HepG2 (cell line): Measurements from ENCODE around the gene AGMO. TPM values are rescaled to one million over a fixed set of nuclear protein-coding genes. Genes with fewer than 3 reads are reported as not detected.

Experiments used
- ATAC-seq: fragments of 200-7000 bp; cut with Tn5 transposase; 3 replicates; pipeline ENCODE4 v1.9.1; 2020; ENCODE audit warnings: mild to moderate bottlenecking, moderate library complexity
- BruUV-seq: library from RNA; stranded (reverse); fragments of 400-500 nt; replicated peaks from 2 replicates; lab custom pipeline; 2021; lab: Mats Ljungman, UMichigan
- CTCF ChIA-PET: fragments of 300-600 bp; formaldehyde crosslinking; extraction: SDS; loops from one replicate; lab custom pipeline; 2021; ENCODE audit warnings: low total read pairs, inconsistent platforms, low intra/inter-chr PET ratio; lab: Yijun Ruan, JAX
- POLR2A ChIA-PET: fragments of 350-600 bp; sonication (Branson Sonifier 250); formaldehyde crosslinking; loops from one replicate; lab custom pipeline; 2020; ENCODE audit warnings: antibody characterized with exemption, inconsistent platforms; lab: Yijun Ruan, JAX
- DNase-seq: peaks from one replicate; pipeline ENCODE4 v3.0.0-alpha.2; 2015; ENCODE audit warnings: low spot score
- FAIRE-seq: peaks from 3 replicates; lab custom pipeline; 2011; peaks lifted over from hg19 to GRCh38; lab: Jason Lieb, UNC
- H2AFZ ChIP-seq: one replicate; pipeline ENCODE4 v1.6.1; 2011; ENCODE audit warnings: low read length, inconsistent platforms
- H3K27ac ChIP-seq: fragments of 300-600 bp; 3 replicates; pipeline ENCODE4 v1.8.0; 2011; ENCODE audit warnings: mixed run types, mild to moderate bottlenecking, mixed read lengths, low read length, inconsistent platforms; ENCODE audit not compliant: insufficient read depth; ENCODE audit errors: extremely low read length
- H3K27me3 ChIP-seq, 2 experiments: fragments of 200-600 bp in 1 of 2; 2 replicates in 1 of 2; 3 replicates in 1 of 2; pipeline versions ENCODE4 v1.6.0 to v1.8.0; 2011; ENCODE audit warnings: low read length in 2 of 2, mild to moderate bottlenecking in 2 of 2, moderate library complexity in 2 of 2, inconsistent platforms in 1 of 2; ENCODE audit not compliant: insufficient read depth in 2 of 2, control insufficient read depth in 1 of 2
- H3K36me3 ChIP-seq, 2 experiments: fragments of 200-600 bp in 1 of 2; replicated peaks in 1 of 2; 2 replicates in 1 of 2; 3 replicates in 1 of 2; pipeline versions ENCODE4 v1.5.1 to v1.8.0; 2011; ENCODE audit warnings: low read length in 2 of 2, inconsistent platforms in 1 of 2; ENCODE audit not compliant: insufficient read depth in 2 of 2, control insufficient read depth in 1 of 2
- H3K4me1 ChIP-seq: 2 replicates; pipeline ENCODE4 v1.5.1; 2012; ENCODE audit warnings: low read length, inconsistent platforms; ENCODE audit not compliant: insufficient read depth
- H3K4me2 ChIP-seq: 2 replicates; pipeline ENCODE4 v1.6.0; 2011; ENCODE audit warnings: low read depth, low read length, inconsistent platforms
- H3K4me3 ChIP-seq, 3 experiments: fragments of 200-600 bp in 1 of 3; sonication (generic), shearing (Covaris generic) in 1 of 3; replicated peaks in 1 of 3; 2 replicates each; pipeline ENCODE4 v1.5.1; 2011 to 2016; ENCODE audit warnings: low read length in 3 of 3, inconsistent platforms in 2 of 3, low read depth in 2 of 3, mild to moderate bottlenecking in 2 of 3, control low read depth in 1 of 3, mixed read lengths in 1 of 3; ENCODE audit not compliant: insufficient read depth in 1 of 3
- H3K79me2 ChIP-seq: one replicate; pipeline ENCODE4 v1.6.1; 2011; ENCODE audit warnings: low read length, inconsistent platforms; ENCODE audit not compliant: insufficient read depth
- H3K9ac ChIP-seq: 2 replicates; pipeline ENCODE4 v1.6.0; 2011; ENCODE audit warnings: mild to moderate bottlenecking, low read depth, low read length, inconsistent platforms; ENCODE audit not compliant: insufficient read depth
- H3K9me3 ChIP-seq: 2 replicates; pipeline ENCODE4 v1.5.1; 2012; ENCODE audit warnings: mild to moderate bottlenecking, low read length
- H4K20me1 ChIP-seq: 2 replicates; pipeline ENCODE4 v1.6.0; 2011; ENCODE audit warnings: inconsistent platforms, mild to moderate bottlenecking, low read length, moderate library complexity; ENCODE audit not compliant: insufficient read depth
- CHD4 ChIP-seq: fragments of 200-600 bp; sonication (generic); IDR thresholded peaks from 2 replicates; pipeline ENCODE4 v1.7.0; 2017; ENCODE audit warnings: mild to moderate bottlenecking, low read length, borderline replicate concordance
- HDAC6 ChIP-seq: fragments of 200-600 bp; sonication (generic); IDR thresholded peaks from 2 replicates; pipeline ENCODE4 v1.7.0; 2017; ENCODE audit warnings: mild to moderate bottlenecking, antibody characterized with exemption, low read length, low read depth
- KDM3A ChIP-seq: IDR thresholded peaks from 2 replicates; pipeline ENCODE4 v1.6.1; 2018; ENCODE audit warnings: low read depth, missing compliant biosample characterization
- KLF16 ChIP-seq, 2 experiments: sonication (generic) in 1 of 2; formaldehyde crosslinking in 1 of 2; IDR thresholded peaks; 2 replicates each; pipeline versions ENCODE4 v1.6.1 to v1.8.0; 2016 to 2023; ENCODE audit warnings: missing genetic modification reagents in 2 of 2, missing compliant biosample characterization in 1 of 2
- NR2F6 ChIP-seq, 2 experiments: IDR thresholded peaks; 2 replicates each; pipeline ENCODE4 v1.6.1; 2016; ENCODE audit warnings: antibody characterized with exemption in 1 of 2, mild to moderate bottlenecking in 1 of 2
- SMARCC2 ChIP-seq: fragments of 450-650 bp; IDR thresholded peaks from 2 replicates; pipeline ENCODE4 v1.6.1; 2017; ENCODE audit warnings: antibody characterized with exemption, mild to moderate bottlenecking
- TCF12 ChIP-seq, 2 experiments: fragments of 450-650 bp in 1 of 2; sonication (generic) in 1 of 2; formaldehyde crosslinking in 1 of 2; IDR thresholded peaks; 2 replicates each; pipeline versions ENCODE4 v1.6.1 to v1.8.0; 2017 to 2022; ENCODE audit warnings: antibody characterized with exemption in 1 of 2, mild to moderate bottlenecking in 1 of 2, missing genetic modification reagents in 1 of 2, moderate library complexity in 1 of 2
- WIZ ChIP-seq: sonication (generic); formaldehyde crosslinking; IDR thresholded peaks from 2 replicates; pipeline ENCODE4 v1.5.1; 2020; ENCODE audit warnings: mild to moderate bottlenecking, missing genetic modification reagents
- ZBTB7A ChIP-seq: sonication (generic); formaldehyde crosslinking; IDR thresholded peaks from 2 replicates; pipeline ENCODE4 v1.8.0; 2022; ENCODE audit warnings: mild to moderate bottlenecking, missing genetic modification reagents
- ZNF251 ChIP-seq: sonication (generic); formaldehyde crosslinking; IDR thresholded peaks from 2 replicates; pipeline ENCODE4 v1.9.0; 2021; ENCODE audit warnings: mild to moderate bottlenecking, missing genetic modification reagents
- ZNF724P ChIP-seq: sonication (generic); formaldehyde crosslinking; IDR thresholded peaks from 2 replicates; pipeline ENCODE4 v1.8.0; 2022; ENCODE audit warnings: missing genetic modification reagents, borderline replicate concordance
- ZNF883 ChIP-seq: sonication (generic); formaldehyde crosslinking; IDR thresholded peaks from 2 replicates; pipeline ENCODE4 v1.5.1; 2020; ENCODE audit warnings: mild to moderate bottlenecking, missing genetic modification reagents; ENCODE audit errors: not compliant biosample characterization
- WGBS: methylation state at CpG from one replicate; pipeline ENCODE4 v1.1.6; 2017; ENCODE audit warnings: low lambda C conversion rate; 5-methylcytosine and 5-hydroxymethylcytosine counted together
- in situ Hi-C: cut with HindIII; loops from 2 replicates; pipeline ENCODE4 v1.10.0; 2017; ENCODE audit warnings: low pct_unique_long_range_greater_than_20kb; ENCODE audit not compliant: extremely low pct_ligation_motif_present
- intact Hi-C: fragments of 100-400 bp; cut with micrococcal nuclease; formaldehyde crosslinking; loops from one replicate; pipeline ENCODE4 v1.10.0; 2022; ENCODE audit not compliant: unreplicated experiment
- polyA plus RNA-seq, 8 experiments: library from polyadenylated mRNA; depleted of rRNA in 3 of 8; stranded (reverse) in 7 of 8; unstranded in 1 of 8; fragments of >200 nt; fragmentation: Illumina TruSeq in 4 of 8; extraction: Trizol in 4 of 8; gene quantifications; 2 replicates each; pipeline versions ENCODE4 v1.2.1 to v1.2.3, GENCODE V29; 2011 to 2016; ENCODE audit warnings: low read depth in 4 of 8, missing spikeins in 1 of 8, mixed read lengths in 1 of 8; ENCODE audit not compliant: insufficient read depth in 1 of 8
- total RNA-seq, 5 experiments: library from RNA; depleted of rRNA; stranded (reverse); fragments of >200 nt; fragmentation: Illumina TruSeq; extraction: Trizol; gene quantifications; 2 replicates each; pipeline ENCODE4 v1.2.3, GENCODE V29; 2016; ENCODE audit warnings: low read depth in 1 of 5
- TF ChIP-seq, protein P1 (sequence below): sonication (generic); formaldehyde crosslinking; IDR thresholded peaks from 2 replicates; pipeline ENCODE4 v1.5.0; 2020; ENCODE audit warnings: mild to moderate bottlenecking, missing genetic modification reagents
- TF ChIP-seq, protein P2 (sequence below): sonication (generic); formaldehyde crosslinking; IDR thresholded peaks from 2 replicates; pipeline ENCODE4 v1.8.1; 2023; ENCODE audit warnings: missing genetic modification reagents, mild to moderate bottlenecking, borderline replicate concordance
- TF ChIP-seq, protein P3 (sequence below): fragments of 450-650 bp; IDR thresholded peaks from 2 replicates; pipeline ENCODE4 v1.6.1; 2017; ENCODE audit warnings: mild to moderate bottlenecking
- TF ChIP-seq, protein P4 (sequence below): sonication (generic); formaldehyde crosslinking; IDR thresholded peaks from 2 replicates; pipeline ENCODE4 v1.4.0; 2020; ENCODE audit warnings: missing genetic modification reagents

The AGMO gene
- total and polyA plus RNA-seq, 2 of the 13 experiments (the other 11 are each of a cell fraction or from before 2014, with no cell fraction given), result 0.22 to 0.50 TPM

DNA sequence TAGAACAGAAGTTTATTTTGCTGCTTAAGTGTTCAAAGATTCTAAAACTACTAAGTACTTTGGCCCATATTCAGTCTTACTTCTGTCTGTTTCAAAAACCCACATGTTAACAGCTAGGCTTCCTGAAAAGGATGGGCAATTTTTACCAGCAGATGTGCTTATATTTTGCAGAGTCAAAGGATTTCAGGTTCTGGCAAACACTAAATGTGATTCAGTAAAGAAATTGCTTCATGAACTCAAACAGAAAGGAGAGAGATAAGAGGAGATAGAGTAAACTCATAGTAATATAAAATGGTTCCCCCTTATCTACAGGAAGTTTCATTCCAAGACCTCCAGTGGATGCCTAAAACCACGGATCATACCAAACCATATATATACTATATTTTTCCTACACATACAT lies 248.5 kb downstream of the AGMO start (continued):
- TF ChIP-seq ZBTB7A (CRISPR knock-in tag) (no peak), ZNF883 (CRISPR knock-in tag) (no peak), SMARCC2 (no peak)
- TF ChIP-seq, protein P1, sequence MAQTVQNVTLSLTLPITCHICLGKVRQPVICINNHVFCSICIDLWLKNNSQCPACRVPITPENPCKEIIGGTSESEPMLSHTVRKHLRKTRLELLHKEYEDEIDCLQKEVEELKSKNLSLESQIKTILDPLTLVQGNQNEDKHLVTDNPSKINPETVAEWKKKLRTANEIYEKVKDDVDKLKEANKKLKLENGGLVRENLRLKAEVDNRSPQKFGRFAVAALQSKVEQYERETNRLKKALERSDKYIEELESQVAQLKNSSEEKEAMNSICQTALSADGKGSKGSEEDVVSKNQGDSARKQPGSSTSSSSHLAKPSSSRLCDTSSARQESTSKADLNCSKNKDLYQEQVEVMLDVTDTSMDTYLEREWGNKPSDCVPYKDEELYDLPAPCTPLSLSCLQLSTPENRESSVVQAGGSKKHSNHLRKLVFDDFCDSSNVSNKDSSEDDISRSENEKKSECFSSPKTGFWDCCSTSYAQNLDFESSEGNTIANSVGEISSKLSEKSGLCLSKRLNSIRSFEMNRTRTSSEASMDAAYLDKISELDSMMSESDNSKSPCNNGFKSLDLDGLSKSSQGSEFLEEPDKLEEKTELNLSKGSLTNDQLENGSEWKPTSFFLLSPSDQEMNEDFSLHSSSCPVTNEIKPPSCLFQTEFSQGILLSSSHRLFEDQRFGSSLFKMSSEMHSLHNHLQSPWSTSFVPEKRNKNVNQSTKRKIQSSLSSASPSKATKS (CRISPR knock-in tag), result no peak
- TF ChIP-seq, all 625 proteins: peak for 0

DNA sequence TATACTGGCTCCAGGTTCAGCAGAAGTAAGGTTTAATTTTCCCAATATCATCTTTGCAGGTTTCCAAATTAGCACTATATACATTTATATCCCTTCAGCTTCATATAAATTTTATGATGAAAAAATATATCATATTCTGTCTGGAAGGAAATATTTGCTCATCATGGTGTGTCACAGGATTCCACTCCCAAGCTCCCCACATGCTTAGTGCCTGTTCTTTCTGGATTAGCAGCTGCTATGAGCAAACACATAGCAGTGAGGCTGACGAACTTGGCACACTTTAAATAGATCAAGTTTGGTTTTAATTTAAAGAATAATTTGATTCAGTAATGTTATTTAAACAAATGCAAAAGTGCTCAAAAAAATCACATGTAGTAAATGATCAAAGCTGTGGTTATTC lies 251.9 kb downstream of the AGMO start:
- CTCF ChIA-PET, result no interaction called here
- intact Hi-C loops, result no loop called here

More for the DNA sequence above, 251.9 kb downstream of the AGMO start:
- Histone ChIP-seq H3K9me3 (peaks cover 36% of the 10 kb centered on the region), H3K79me2 (no peaks in the 10 kb centered on the region), H3K27ac (no peak overlapping the region), H2AFZ (no peak overlapping the region), H3K4me1 (no peaks in the 10 kb centered on the region), H3K4me3 (no peak overlapping the region), H3K27me3 (no peaks in the 10 kb centered on the region), H4K20me1 (no peaks in the 10 kb centered on the region), H3K36me3 (no peaks in the 10 kb centered on the region), H3K9ac (no peak overlapping the region), H3K4me2 (no peak overlapping the region)
- FAIRE-seq, result no peak
- ATAC-seq, result no peak
- POLR2A ChIA-PET, result no interaction called here
- TF ChIP-seq KDM3A (CRISPR knock-in tag) (no peak), HDAC6 (no peak), CHD4 (no peak), TCF12 (IDR thresholded peaks at IDR 0.05) (no peak), TCF12 (CRISPR knock-in tag; IDR thresholded peaks at IDR 0.05) (no peak), ZNF724P (no peak), KLF16 (CRISPR knock-in tag; IDR thresholded peaks at IDR 0.05) (no peak), ZNF251 (no peak), WIZ (CRISPR knock-in tag) (no peak), NR2F6 (IDR thresholded peaks at IDR 0.05) (no peak), NR2F6 (CRISPR knock-in tag; IDR thresholded peaks at IDR 0.05) (no peak)
- TF ChIP-seq, protein P2, sequence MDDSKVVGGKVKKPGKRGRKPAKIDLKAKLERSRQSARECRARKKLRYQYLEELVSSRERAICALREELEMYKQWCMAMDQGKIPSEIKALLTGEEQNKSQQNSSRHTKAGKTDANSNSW (CRISPR knock-in tag), result no peak
- TF ChIP-seq, protein P3, sequence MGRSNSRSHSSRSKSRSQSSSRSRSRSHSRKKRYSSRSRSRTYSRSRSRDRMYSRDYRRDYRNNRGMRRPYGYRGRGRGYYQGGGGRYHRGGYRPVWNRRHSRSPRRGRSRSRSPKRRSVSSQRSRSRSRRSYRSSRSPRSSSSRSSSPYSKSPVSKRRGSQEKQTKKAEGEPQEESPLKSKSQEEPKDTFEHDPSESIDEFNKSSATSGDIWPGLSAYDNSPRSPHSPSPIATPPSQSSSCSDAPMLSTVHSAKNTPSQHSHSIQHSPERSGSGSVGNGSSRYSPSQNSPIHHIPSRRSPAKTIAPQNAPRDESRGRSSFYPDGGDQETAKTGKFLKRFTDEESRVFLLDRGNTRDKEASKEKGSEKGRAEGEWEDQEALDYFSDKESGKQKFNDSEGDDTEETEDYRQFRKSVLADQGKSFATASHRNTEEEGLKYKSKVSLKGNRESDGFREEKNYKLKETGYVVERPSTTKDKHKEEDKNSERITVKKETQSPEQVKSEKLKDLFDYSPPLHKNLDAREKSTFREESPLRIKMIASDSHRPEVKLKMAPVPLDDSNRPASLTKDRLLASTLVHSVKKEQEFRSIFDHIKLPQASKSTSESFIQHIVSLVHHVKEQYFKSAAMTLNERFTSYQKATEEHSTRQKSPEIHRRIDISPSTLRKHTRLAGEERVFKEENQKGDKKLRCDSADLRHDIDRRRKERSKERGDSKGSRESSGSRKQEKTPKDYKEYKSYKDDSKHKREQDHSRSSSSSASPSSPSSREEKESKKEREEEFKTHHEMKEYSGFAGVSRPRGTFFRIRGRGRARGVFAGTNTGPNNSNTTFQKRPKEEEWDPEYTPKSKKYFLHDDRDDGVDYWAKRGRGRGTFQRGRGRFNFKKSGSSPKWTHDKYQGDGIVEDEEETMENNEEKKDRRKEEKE, result no peak
- TF ChIP-seq, protein P4, sequence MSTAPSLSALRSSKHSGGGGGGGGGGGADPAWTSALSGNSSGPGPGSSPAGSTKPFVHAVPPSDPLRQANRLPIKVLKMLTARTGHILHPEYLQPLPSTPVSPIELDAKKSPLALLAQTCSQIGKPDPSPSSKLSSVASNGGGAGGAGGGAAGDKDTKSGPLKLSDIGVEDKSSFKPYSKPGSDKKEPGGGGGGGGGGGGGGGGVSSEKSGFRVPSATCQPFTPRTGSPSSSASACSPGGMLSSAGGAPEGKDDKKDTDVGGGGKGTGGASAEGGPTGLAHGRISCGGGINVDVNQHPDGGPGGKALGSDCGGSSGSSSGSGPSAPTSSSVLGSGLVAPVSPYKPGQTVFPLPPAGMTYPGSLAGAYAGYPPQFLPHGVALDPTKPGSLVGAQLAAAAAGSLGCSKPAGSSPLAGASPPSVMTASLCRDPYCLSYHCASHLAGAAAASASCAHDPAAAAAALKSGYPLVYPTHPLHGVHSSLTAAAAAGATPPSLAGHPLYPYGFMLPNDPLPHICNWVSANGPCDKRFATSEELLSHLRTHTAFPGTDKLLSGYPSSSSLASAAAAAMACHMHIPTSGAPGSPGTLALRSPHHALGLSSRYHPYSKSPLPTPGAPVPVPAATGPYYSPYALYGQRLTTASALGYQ, result no peak
- no TSS peak for BruUV-seq
- DNase-seq, result no peak
- in situ Hi-C loops, result loop anchor here (25.0 kb wide), 2 partner anchors 402 to 752 kb away; no protein-coding TSS in a partner anchor
- WGBS, result 15% methylated on average over 1 of the region's 1 CpG
